GM12892 (cell line): ENCODE data around the gene ABCA3.

Experiments
- POLR2A ChIP-seq: IDR thresholded peaks from 2 replicates; pipeline ENCODE4 v1.6.1; 2011; ENCODE audit warnings: low read depth, low read length, control low read depth
- POLR2AphosphoS5 ChIP-seq: IDR thresholded peaks from 2 replicates; pipeline ENCODE4 v1.6.1; 2011; ENCODE audit warnings: low read depth, low read length, control low read depth
- TAF1 ChIP-seq: IDR thresholded peaks from 2 replicates; pipeline ENCODE4 v1.6.1; 2011; ENCODE audit warnings: low read depth, mild to moderate bottlenecking, control low read depth, low read length, borderline replicate concordance

DNA sequence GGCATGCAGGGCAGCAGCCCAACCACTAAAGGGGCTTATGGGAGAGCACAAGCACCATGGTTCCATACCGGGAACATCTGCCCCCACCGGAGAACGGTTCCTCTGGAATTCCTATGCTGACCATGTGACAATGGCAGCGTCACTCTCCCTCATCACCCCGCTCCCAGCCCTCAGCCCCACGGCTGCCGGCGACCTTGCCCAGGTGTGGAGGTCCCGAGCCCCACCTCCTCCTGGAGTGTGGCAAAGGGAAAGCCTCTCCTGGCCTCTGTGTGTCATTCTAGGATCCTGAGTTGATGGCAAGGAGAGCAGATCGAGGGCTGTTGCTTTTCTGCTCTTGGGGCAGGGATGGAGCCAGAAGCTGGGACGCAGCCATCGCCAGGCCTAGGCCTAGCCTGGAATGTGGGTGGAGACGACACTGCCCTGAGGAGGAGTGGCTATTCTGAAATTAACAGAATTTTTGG is 54.8 kb downstream of the ABCA3 start:
- TF ChIP-seq POLR2A, result no peak
- TF ChIP-seq POLR2AphosphoS5, result no peak
- no peak for TF ChIP-seq TAF1
